Fibroblast of upper back skin (primary cell): ENCODE results near the gene MESP2.

Source experiments
- DNase-seq: peaks from one replicate; pipeline ENCODE4 v3.0.0-alpha.2; 2013

MESP2 gene

GRCh38 chr15:89802986-89803824 lies 27.1 kb downstream of the MESP2 start:
- no peak for DNase-seq

- DNase-seq = no peak
These were observed 28.0 kb downstream of the MESP2 start for GRCh38 chr15:89803941-89804800.

- no peak for DNase-seq
These were observed 29.4 kb downstream of the MESP2 start for GRCh38 chr15:89805241-89806209.

GRCh38 chr15:89806210-89806558 lies 30.1 kb downstream of the MESP2 start:
- DNase-seq = no peak

- no peak for DNase-seq
These were observed 30.7 kb downstream of the MESP2 start for GRCh38 chr15:89806559-89807550.

GRCh38 chr15:89807689-89808088 lies 31.6 kb downstream of the MESP2 start:
- DNase-seq = no peak

- no peak for DNase-seq
These were observed 32.2 kb downstream of the MESP2 start for GRCh38 chr15:89808160-89808870.

GRCh38 chr15:89809093-89809786 lies 33.1 kb downstream of the MESP2 start:
- peak; percentile 25 for DNase-seq

GRCh38 chr15:89809787-89810148 lies 33.6 kb downstream of the MESP2 start:
- DNase-seq = no peak

GRCh38 chr15:89810837-89811236 lies 34.7 kb downstream of the MESP2 start:
- no peak for DNase-seq

- DNase-seq = no peak
These were observed 36.1 kb downstream of the MESP2 start for GRCh38 chr15:89812011-89812846.

GRCh38 chr15:89812847-89813320 lies 36.8 kb downstream of the MESP2 start:
- DNase-seq = no peak

GRCh38 chr15:89813381-89814111 lies 37.4 kb downstream of the MESP2 start:
- DNase-seq = no peak

- DNase-seq = no peak
These were observed 38.1 kb downstream of the MESP2 start for GRCh38 chr15:89814112-89814742.

- no peak for DNase-seq
These were observed 39.6 kb downstream of the MESP2 start for GRCh38 chr15:89815769-89816168.

GRCh38 chr15:89817701-89818280 lies 41.7 kb downstream of the MESP2 start:
- DNase-seq = no peak

- no peak for DNase-seq
These were observed 42.2 kb downstream of the MESP2 start for GRCh38 chr15:89818287-89818686.
